Immature natural killer cell (primary cell): ENCODE results near the gene DDX18. TPM values are rescaled to one million over a fixed set of nuclear protein-coding genes. Genes with fewer than 3 reads are reported as not detected.
A peak's percentile ranks its signal among the peaks of the same experiment; 100 is the strongest.
"Not testable (repeated sequence)": the region's sequence is repeated elsewhere in the genome, so short reads cannot be mapped to it uniquely, and the experiment has no call there.

Source experiments
- DNase-seq, 3 donors: peaks; one replicate each; pipeline ENCODE4 v3.0.0; 2022; ENCODE audit warnings: mixed read lengths in 1 of 3
- H3K27ac Mint-ChIP-seq, 6 donors: one replicate each; pipeline ENCODE4 v1.8.0; 2020; ENCODE audit warnings: mixed read lengths in 6 of 6, mild to moderate bottlenecking in 5 of 6, inconsistent platforms in 4 of 6, moderate library complexity in 3 of 6
- H3K27me3 Mint-ChIP-seq, 3 donors: one replicate each; pipeline ENCODE4 v1.8.0; 2020 to 2021; ENCODE audit warnings: low read depth in 3 of 3, mild to moderate bottlenecking in 3 of 3, mixed read lengths in 3 of 3, moderate library complexity in 3 of 3, inconsistent platforms in 1 of 3
- H3K36me3 Mint-ChIP-seq, 3 donors: one replicate each; pipeline ENCODE4 v1.8.0; 2020; ENCODE audit warnings: mixed read lengths in 3 of 3, inconsistent platforms in 2 of 3, mild to moderate bottlenecking in 2 of 3
- H3K4me1 Mint-ChIP-seq, 2 donors: one replicate each; pipeline ENCODE4 v1.8.0; 2020; ENCODE audit warnings: inconsistent platforms in 2 of 2, mild to moderate bottlenecking in 2 of 2, mixed read lengths in 2 of 2, moderate library complexity in 1 of 2
- H3K4me3 Mint-ChIP-seq, 5 donors: one replicate each; pipeline ENCODE4 v1.8.0; 2020; ENCODE audit warnings: mild to moderate bottlenecking in 5 of 5, mixed read lengths in 5 of 5, inconsistent platforms in 3 of 5, moderate library complexity in 3 of 5
- H3K9me3 Mint-ChIP-seq, 6 donors: one replicate each; pipeline ENCODE4 v1.8.0; 2020; ENCODE audit warnings: mild to moderate bottlenecking in 6 of 6, mixed read lengths in 6 of 6, inconsistent platforms in 4 of 6, moderate library complexity in 3 of 6
- polyA plus RNA-seq, 3 donors: library from polyadenylated mRNA; unstranded; fragments of 300-500 nt; fragmentation: Illumina TruSeq; gene quantifications; one replicate each; pipeline ENCODE4 v1.2.3, GENCODE V29; 2021

The DDX18 gene
- 10 to 100 TPM; 32.2 to 51.6 (median 34.6) TPM for polyA plus RNA-seq

- H3K4me3 Mint-ChIP-seq: peak within 1 kb of the TSS; percentile 89 to 96 (median 93)
- H3K36me3 Mint-ChIP-seq: peaks cover 8 to 27% (median 12%) of the 10 kb centered on the region in 3 donors
- no peaks in the 10 kb centered on the region for H3K9me3 Mint-ChIP-seq
- H3K27ac Mint-ChIP-seq: peak within 1 kb of the TSS; percentile 98 to 100 (median 99)
- peaks cover 9 to 19% (median 12%) of the 10 kb centered on the region in 3 donors for H3K27me3 Mint-ChIP-seq
- H3K4me1 Mint-ChIP-seq: peaks cover 17 to 50% of the 10 kb centered on the region in 2 donors
- peak; percentile 99 for DNase-seq
Observed at GRCh38 chr2:117814417-117815264, at the start of gene DDX18. Gene DDX18, plus strand, starts transcription at chr2:117814691. Its CDS starts 87 bp downstream, at chr2:117814778.

- no peaks in the 10 kb centered on the region for H3K36me3 Mint-ChIP-seq
- no peaks in the 10 kb centered on the region for H3K9me3 Mint-ChIP-seq
- no peak overlapping the region for H3K27ac Mint-ChIP-seq
- no peaks in the 10 kb centered on the region for H3K4me1 Mint-ChIP-seq
- DNase-seq: no peak
- peaks cover 3 to 14% (median 5%) of the 10 kb centered on the region in 3 donors for H3K27me3 Mint-ChIP-seq
- no peak overlapping the region for H3K4me3 Mint-ChIP-seq
Observed at GRCh38 chr2:117770730-117771129, 43.8 kb upstream of the DDX18 start.

- no peak for DNase-seq
- no peak overlapping the region for H3K4me3 Mint-ChIP-seq
- peaks cover 3 to 14% (median 5%) of the 10 kb centered on the region in 3 donors for H3K27me3 Mint-ChIP-seq
- H3K9me3 Mint-ChIP-seq: no peaks in the 10 kb centered on the region
- H3K27ac Mint-ChIP-seq: no peak overlapping the region
- no peaks in the 10 kb centered on the region for H3K36me3 Mint-ChIP-seq
- H3K4me1 Mint-ChIP-seq: no peaks in the 10 kb centered on the region
Observed at GRCh38 chr2:117771969-117772630, 42.4 kb upstream of the DDX18 start.

GRCh38 chr2:117774716-117775115 is 39.8 kb upstream of the DDX18 start:
- no peak overlapping the region for H3K4me3 Mint-ChIP-seq
- no peaks in the 10 kb centered on the region for H3K9me3 Mint-ChIP-seq
- no peaks in the 10 kb centered on the region for H3K4me1 Mint-ChIP-seq
- peaks cover 0 to 14% (median 3%) of the 10 kb centered on the region in 3 donors for H3K27me3 Mint-ChIP-seq
- H3K36me3 Mint-ChIP-seq: no peaks in the 10 kb centered on the region
- no peak overlapping the region for H3K27ac Mint-ChIP-seq
- no peak for DNase-seq

- Mint-ChIP-seq H3K27me3 (peaks cover 0 to 13% (median 3%) of the 10 kb centered on the region in 3 donors), H3K4me1 (no peaks in the 10 kb centered on the region), H3K36me3 (no peaks in the 10 kb centered on the region), H3K27ac (no peak overlapping the region), H3K9me3 (no peaks in the 10 kb centered on the region), H3K4me3 (no peak overlapping the region)
- no peak for DNase-seq
Observed at GRCh38 chr2:117775703-117776219, 38.7 kb upstream of the DDX18 start.

- Mint-ChIP-seq H3K4me1 (no peaks in the 10 kb centered on the region), H3K9me3 (peaks cover 0 to 1% (median 0%) of the 10 kb centered on the region in 6 donors), H3K4me3 (no peak overlapping the region), H3K36me3 (no peaks in the 10 kb centered on the region), H3K27ac (no peak overlapping the region), H3K27me3 (peaks cover 0 to 10% (median 2%) of the 10 kb centered on the region in 3 donors)
- DNase-seq: no peak
Observed at GRCh38 chr2:117776888-117777287, 37.6 kb upstream of the DDX18 start.

- H3K9me3 Mint-ChIP-seq: peaks cover 0 to 5% (median 0%) of the 10 kb centered on the region in 6 donors
- DNase-seq: peak; percentile 5 to 36 (median 16)
- H3K27ac Mint-ChIP-seq: no peak overlapping the region
- H3K36me3 Mint-ChIP-seq: no peaks in the 10 kb centered on the region
- H3K27me3 Mint-ChIP-seq: no peaks in the 10 kb centered on the region
- no peak overlapping the region for H3K4me3 Mint-ChIP-seq
- H3K4me1 Mint-ChIP-seq: no peaks in the 10 kb centered on the region
Observed at GRCh38 chr2:117785740-117786139, 28.8 kb upstream of the DDX18 start.

- Mint-ChIP-seq H3K27ac (no peak overlapping the region), H3K4me3 (no peak overlapping the region), H3K4me1 (no peaks in the 10 kb centered on the region), H3K36me3 (no peaks in the 10 kb centered on the region), H3K27me3 (peaks cover 0 to 2% (median 0%) of the 10 kb centered on the region in 3 donors), H3K9me3 (peaks cover 0 to 5% (median 0%) of the 10 kb centered on the region in 6 donors)
- no peak for DNase-seq
Observed at GRCh38 chr2:117786520-117786919, 28.0 kb upstream of the DDX18 start.

- Mint-ChIP-seq H3K27me3 (peaks cover 1 to 3% (median 2%) of the 10 kb centered on the region in 3 donors), H3K27ac (no peak overlapping the region), H3K9me3 (peaks cover 0 to 5% (median 0%) of the 10 kb centered on the region in 6 donors), H3K36me3 (no peaks in the 10 kb centered on the region), H3K4me3 (no peak overlapping the region), H3K4me1 (no peaks in the 10 kb centered on the region)
- DNase-seq: no peak
Observed at GRCh38 chr2:117789505-117789904, 25.0 kb upstream of the DDX18 start.

GRCh38 chr2:117794668-117795067 is 19.8 kb upstream of the DDX18 start:
- H3K9me3 Mint-ChIP-seq: peaks cover 0 to 3% (median 0%) of the 10 kb centered on the region in 6 donors
- DNase-seq: no peak
- no peak overlapping the region for H3K27ac Mint-ChIP-seq
- H3K27me3 Mint-ChIP-seq: peaks cover 5 to 11% (median 8%) of the 10 kb centered on the region in 3 donors
- no peaks in the 10 kb centered on the region for H3K36me3 Mint-ChIP-seq
- H3K4me3 Mint-ChIP-seq: no peak overlapping the region
- H3K4me1 Mint-ChIP-seq: no peaks in the 10 kb centered on the region

GRCh38 chr2:117801826-117802225 is 12.7 kb upstream of the DDX18 start:
- H3K27ac Mint-ChIP-seq: no peak overlapping the region
- no peak for DNase-seq
- no peaks in the 10 kb centered on the region for H3K36me3 Mint-ChIP-seq
- peaks cover 13 to 23% (median 16%) of the 10 kb centered on the region in 3 donors for H3K27me3 Mint-ChIP-seq
- peaks cover 0 to under 1% (median 0%) of the 10 kb centered on the region in 6 donors for H3K9me3 Mint-ChIP-seq
- H3K4me1 Mint-ChIP-seq: peaks cover 0 to 3% of the 10 kb centered on the region in 2 donors
- no peak overlapping the region for H3K4me3 Mint-ChIP-seq

GRCh38 chr2:117803644-117804325 is 10.7 kb upstream of the DDX18 start:
- H3K4me1 Mint-ChIP-seq, H3K27ac Mint-ChIP-seq, H3K9me3 Mint-ChIP-seq, DNase-seq, H3K36me3 Mint-ChIP-seq: not testable (repeated sequence)
- peak overlapping the region in 2 of 5 donors; percentile 2 to 54 for H3K4me3 Mint-ChIP-seq
- peaks cover 11 to 23% (median 14%) of the 10 kb centered on the region in 3 donors for H3K27me3 Mint-ChIP-seq

- Mint-ChIP-seq H3K27me3 (peaks cover 9 to 19% (median 12%) of the 10 kb centered on the region in 3 donors), H3K27ac (peak overlapping the region in 3 of 6 donors; percentile 40 to 71 (median 48)), H3K4me3 (no peak overlapping the region), H3K36me3 (peaks cover 0 to 6% (median 4%) of the 10 kb centered on the region in 3 donors), H3K9me3 (no peaks in the 10 kb centered on the region), H3K4me1 (peaks cover 16 to 42% of the 10 kb centered on the region in 2 donors)
- DNase-seq: no peak
Observed at GRCh38 chr2:117812443-117812842, 2.0 kb upstream of the DDX18 start.
